Measurements from ENCODE around the gene ELOVL1.

GRCh38 chr1:43363935-43364525 is 3.8 kb downstream of the ELOVL1 start:
- TF ChIP-seq CTCF (IDR thresholded peaks at IDR 0.05; ENCODE audit: low read depth, low read length, poor library complexity, severe bottlenecking) (no peak), EZH2phosphoT487 (IDR thresholded peaks at IDR 0.05; ENCODE audit: borderline replicate concordance, low read length) (no peak)
